HG03064 (cell line): ENCODE measurements around the gene DAPK3.
A peak's percentile ranks its signal among the peaks of the same experiment; 100 is the strongest.
"Not testable (repeated sequence)": the region's sequence is repeated elsewhere in the genome, so short reads cannot be mapped to it uniquely, and the experiment has no call there.

Source experiments
- ATAC-seq: cut with Tn5 transposase; IDR thresholded peaks from one replicate; pipeline ENCODE4 v1.9.1; 2021; ENCODE audit warnings: low read depth; ENCODE audit not compliant: unreplicated experiment

Gene DAPK3

DNA sequence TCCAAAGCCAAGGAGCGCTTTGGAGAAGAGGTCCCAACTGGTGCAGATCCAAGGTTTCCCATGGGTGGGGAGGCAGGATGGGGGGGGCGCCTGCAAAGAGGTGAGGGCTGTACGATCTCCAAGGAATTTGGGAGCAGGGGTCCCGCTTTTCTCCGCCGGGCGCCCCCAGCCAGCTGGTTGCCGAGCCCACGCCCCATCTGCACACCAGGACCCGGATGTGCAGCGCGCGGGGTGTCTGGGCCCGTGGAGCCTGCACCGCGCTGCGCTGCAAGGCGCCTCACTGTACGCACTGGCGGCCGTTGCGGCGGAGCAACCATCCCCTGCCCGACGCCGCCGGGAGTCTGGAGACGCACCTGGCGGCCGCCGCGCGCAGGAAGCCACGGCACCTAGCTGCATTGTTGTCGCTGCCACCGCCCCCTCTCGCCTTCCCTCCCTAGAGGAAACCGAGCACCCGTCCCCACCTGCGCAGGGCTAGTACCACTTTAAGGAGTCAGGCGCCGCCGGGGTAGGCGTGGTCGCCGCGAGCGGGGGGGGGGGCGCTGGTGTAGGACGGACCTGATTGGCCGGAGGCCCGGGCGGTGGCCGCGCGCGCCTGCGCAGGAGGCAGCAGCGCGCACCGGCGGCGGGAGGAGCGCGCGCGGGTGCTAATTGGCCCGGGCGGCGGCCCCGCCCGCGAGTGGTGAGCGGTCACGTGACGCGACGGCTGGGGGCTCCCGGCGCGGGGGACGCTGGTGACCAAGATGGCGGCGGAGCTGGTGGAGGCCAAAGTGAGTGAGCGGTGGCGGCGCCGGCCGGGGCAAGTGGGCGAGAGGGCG is 36.3 kb upstream of the DAPK3 start, which contains the start of gene PIAS4:
TSS of gene PIAS4 (plus strand) at position 716 of the 815 bp plus-strand sequence. CDS start at position 741, 25 bp downstream.
- ATAC-seq: peak; percentile 70

- ATAC-seq: not testable (repeated sequence)
Observed at GRCh38 chr19:4005436-4005835, 34.5 kb upstream of the DAPK3 start.

DNA sequence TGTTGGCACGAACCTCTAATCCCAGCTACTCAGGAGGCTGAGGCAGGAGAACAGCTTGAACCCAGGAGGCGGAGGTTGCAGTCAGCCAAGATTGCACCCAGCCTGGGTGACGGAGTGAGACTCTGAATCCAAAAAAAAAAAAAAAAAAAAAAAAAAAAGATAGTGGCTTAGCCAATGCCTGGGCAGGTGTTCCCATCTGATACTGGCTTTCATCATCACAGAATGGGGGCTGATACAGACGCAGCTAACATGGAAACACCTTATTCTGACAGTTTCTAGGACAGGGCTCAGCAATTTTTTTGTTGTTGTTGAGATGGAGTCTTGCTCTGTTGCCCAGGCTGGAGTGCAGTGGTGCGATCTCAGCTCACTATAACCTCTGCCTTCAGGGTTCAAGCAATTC is 29.9 kb upstream of the DAPK3 start:
- ATAC-seq: not testable (repeated sequence)

- ATAC-seq: not testable (repeated sequence)
Observed at GRCh38 chr19:3998667-3999412, 27.9 kb upstream of the DAPK3 start.

- no peak for ATAC-seq
Observed at GRCh38 chr19:3995607-3996006, 24.7 kb upstream of the DAPK3 start.

- ATAC-seq: no peak
Observed at GRCh38 chr19:3990815-3991117, 19.9 kb upstream of the DAPK3 start.

- ATAC-seq: no peak
Observed at GRCh38 chr19:3987619-3988371, 16.9 kb upstream of the DAPK3 start.

DNA sequence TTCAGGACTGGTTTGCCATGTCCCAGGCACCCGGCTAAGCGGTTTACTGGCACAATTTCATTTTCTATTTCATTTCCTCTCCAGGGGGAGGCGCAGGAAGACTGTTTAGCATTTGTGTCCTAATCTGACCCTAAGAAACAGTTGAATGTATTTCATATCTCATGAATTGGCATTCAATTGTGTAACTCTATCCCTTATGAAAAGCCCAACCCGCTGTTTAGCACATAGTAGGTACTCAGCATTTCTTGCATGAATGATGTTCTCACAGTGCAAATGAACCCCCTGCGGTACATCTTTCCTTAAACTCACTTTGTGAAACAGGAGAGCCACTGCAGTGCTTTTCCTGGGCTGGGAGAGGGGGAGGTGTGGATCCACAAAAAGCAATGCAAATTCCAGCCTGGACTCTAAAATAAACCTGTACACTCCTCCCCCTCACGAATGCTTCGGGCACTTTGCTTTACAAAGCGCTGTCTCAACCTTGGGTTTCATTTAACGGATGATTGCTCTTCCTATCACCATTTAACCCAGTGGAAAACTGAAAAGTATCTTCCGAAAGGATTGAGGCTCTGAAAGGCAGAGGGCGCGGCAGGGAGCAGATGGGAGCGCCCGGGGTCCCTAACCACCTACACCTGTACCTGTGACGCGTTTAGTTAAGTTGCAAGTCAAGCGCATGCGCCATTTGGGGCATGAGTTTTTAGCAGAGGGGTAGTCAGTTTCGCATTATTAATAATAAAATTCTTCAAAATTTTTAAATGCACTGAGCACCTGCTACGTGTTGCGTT is 15.6 kb upstream of the DAPK3 start:
- ATAC-seq: no peak

GRCh38 chr19:3985643-3986259 is 14.9 kb upstream of the DAPK3 start:
- ATAC-seq: no peak

DNA sequence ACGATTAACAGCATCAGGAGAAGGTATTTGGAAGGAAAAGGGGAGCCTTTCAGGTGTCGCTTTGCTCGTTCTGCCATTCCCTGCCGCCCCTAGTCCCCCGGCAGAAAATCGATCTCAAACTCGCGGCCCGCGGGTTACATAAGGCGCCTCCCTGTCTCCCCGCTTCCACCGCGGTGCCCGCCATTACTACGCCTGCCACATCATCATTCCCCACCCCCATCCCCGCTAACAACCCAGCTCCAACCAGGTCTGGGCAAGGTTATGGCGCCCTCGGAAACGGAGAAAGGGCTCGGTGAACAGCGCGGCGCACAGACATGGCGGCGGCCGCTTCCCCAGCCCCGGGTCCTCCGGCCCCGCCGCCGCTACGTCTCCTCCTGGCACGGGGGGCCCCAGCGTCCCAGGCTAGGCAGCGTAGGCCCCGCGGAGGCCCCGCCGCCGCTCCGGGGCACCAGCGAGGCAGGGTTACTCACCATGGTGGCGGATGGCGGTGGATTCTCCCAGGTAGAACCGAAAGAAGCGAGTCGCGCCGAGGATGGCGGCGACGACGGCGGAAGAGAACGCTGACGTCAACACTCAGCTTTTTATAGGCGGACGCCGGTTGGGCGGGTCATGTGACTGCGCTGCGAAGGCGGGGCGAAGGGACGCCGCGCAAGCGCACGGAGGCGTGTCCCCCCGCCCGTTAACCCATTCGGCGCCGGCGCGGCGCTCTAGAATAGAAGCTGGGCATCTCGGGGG is 14.2 kb upstream of the DAPK3 start, which contains the start of gene EEF2:
TSS of gene EEF2 (minus strand) at position 556 of the 735 bp plus-strand sequence. CDS start at position 473, 83 bp downstream.
- no peak for ATAC-seq

DNA sequence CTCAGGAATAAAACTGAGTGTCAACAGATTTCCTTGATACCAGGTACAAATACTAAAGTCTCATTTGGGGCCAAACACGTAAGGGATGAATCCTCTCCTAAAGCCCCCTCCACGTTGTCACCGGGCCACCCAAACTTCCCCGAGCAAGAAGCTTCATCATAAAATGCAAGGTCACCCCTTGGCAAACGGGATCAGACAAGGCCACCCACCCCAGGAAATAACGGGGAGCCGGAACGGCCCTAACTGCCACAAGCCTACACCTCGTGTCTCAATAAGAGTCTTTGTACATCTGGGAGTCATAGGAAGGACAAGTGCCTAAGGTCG is 13.6 kb upstream of the DAPK3 start:
- no peak for ATAC-seq

DNA sequence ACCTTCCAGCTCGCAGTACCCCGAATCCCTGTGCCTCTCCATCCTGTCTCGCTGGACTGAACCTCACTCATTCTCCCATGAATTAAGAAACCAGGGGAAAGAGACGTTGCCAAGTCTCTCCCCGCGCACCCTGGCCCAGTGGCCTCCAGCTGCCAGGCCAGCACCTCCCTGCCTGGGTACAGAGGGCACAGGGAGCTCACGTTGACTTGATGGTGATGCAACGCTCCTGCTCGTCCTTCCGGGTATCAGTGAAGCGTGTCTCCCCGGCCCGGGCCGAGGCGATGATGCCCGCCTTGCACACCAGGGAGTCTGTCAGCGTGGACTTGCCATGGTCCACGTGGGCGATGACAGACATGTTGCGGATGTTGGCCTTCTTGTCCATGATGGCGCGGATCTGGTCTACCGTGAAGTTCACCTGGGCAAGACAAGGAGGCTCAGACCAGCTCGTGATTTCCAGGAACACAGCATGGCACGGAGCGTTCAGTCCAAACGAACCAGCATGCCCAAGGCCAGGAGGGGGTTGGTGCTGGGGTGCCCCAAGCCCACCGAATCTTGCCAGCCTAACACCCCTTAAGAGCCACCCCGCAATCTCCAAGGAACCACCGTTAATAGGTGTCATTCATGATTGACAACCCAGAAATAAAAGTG is 13.2 kb upstream of the DAPK3 start:
- no peak for ATAC-seq

DNA sequence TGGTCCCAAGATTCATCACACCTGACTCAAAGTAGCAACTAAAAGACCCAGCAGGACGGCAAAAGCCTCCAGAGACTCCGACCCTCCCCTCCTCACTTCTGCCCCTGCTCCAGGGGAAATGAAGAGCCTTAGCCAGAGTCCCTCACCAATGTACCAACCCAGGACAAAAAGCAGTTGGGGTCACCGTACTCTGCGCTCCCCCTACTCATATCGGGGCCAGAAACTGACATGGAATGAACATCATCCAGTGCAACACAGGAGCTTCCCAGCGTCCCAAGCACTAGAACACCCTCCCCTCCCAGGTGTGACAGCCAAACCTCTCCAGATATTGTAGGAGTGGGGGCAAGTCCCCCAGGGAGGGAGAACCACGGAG is 12.6 kb upstream of the DAPK3 start:
- no peak for ATAC-seq

- no peak for ATAC-seq
Observed at GRCh38 chr19:3982701-3983541, 12.0 kb upstream of the DAPK3 start.

GRCh38 chr19:3981736-3982681 is 11.1 kb upstream of the DAPK3 start:
- ATAC-seq: no peak

- no peak for ATAC-seq
Observed at GRCh38 chr19:3981373-3981735, 10.5 kb upstream of the DAPK3 start.
